ENCODE data around the gene TST.

The TST gene

DNA sequence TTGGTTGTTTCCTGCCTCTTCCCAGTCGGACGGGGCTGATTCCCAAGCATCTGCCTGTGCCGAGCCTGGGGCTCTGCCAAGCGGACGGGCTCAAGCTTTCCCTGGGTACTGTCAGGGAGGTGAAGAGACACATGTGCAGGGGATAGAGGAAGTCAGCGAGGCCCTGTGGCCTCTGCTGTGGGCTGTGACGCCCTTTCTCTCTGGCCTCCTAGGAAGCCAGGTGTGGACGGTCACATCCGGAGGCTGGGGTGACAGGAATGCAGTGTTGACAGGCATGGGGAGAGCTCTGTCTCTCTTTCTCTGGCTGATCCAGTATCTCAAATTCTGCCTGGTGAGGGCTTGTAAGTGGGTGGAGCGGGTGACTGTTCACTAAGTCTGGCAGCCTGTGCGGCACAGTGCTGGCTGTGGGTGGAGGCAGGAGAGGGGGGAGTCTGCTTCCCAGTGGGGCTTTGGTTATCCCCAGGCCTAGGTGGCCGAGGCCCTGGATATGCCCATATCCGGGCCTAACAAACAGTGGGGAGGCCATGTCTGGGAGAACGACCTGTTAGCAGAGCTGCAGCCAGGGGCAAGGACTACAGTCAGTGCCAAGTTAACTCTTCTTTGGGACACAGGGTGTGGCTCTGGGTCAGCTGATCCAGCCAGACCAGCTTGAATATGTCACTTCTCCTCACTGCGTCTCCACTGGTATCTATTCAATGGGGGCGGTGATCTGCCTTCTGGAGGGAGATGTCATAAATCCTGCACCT is 34.2 kb upstream of the TST start:
- DNase-seq (ENCODE audit: low spot score) = no peak

DNA sequence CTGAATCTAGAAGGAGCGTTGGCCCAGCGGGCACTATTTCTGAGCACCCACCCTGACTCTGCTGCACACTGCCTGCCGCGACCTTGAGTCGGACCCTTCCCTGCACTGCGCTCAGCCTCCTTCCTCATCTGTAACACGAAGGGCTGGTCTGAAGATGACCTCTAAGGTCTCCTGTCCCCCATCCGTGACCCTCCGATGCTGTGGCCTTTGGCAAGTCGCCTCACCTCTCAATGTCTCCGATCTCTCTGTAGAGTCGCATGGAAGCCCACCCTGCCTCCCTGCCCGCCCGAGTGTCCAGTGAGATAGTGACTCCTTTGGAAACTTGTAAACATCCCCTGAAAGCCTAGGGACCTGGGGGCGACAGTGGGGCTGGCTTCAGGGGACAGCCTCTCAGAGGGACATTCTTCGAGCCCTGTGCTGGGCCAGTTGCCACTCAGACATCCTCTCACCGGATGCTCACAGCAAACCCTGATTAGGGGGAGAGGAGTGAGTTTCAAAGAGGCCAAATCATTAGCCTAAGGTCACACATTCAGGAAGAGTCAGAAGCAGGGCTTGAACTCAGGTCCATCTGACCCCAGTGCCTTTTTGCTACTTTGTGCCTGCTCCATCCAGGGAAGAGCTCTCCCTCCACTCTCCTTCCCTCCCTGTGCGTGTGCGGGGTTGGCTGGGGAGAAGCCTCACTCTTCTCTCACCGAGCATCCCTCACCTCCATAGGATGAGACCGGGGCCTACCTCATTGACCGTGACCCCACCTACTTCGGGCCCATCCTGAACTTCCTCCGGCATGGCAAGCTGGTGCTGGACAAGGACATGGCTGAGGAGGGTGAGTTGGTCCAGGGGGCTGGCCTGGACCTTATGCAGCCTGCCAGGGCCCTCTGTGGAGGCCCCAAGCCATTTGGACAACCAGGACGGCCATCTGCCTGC is 33.4 kb upstream of the TST start:
- no peak for DNase-seq (ENCODE audit: low spot score)

DNA sequence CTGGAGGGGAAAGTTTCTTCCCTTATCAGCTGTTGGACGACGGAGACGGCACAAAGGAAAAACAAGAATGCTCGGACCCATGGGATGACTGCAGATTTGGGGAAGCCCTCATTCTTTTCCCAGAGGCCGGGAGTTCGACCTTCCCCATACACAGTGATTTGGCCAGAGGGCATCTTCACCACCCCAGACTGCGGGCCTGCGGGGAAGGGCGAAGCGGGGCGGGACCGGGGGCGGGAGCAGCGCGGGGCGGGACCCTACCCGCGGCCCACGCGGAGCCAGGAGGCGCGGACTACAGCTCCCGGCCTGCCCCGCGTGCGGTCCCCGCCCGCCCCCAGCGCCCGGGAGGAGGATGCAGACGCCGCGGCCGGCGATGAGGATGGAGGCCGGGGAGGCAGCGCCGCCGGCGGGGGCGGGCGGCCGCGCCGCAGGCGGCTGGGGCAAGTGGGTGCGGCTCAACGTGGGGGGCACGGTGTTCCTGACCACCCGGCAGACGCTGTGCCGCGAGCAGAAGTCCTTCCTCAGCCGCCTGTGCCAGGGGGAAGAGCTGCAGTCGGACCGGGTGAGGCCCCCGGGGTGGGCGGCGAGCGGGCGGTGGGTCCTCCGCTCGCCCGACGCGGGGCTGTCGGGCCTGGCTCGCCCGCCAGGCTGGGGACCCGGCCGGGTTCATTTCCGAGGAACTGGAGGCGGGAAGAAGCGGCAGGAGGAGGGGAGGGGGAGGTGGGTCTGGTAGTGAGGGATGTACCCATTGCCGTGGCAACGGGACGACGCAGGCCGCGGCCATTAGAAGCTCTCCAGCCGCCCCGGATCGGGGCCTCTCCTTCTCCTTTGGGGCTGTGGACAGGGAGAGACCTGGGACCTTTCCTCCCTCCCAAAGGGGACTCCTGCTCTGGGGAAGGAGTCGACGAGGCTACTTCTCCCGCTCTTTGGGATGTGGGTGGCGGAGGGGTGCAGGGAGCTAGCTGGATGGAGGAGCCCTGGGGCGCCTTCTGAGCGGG is 32.4 kb upstream of the TST start, which contains the start of gene KCTD17:
TSS of gene KCTD17 (plus strand) at position 352 of the 995 bp plus-strand sequence. CDS start at position 371, 19 bp downstream.
- DNase-seq (ENCODE audit: low spot score) = peak; percentile 46

DNA sequence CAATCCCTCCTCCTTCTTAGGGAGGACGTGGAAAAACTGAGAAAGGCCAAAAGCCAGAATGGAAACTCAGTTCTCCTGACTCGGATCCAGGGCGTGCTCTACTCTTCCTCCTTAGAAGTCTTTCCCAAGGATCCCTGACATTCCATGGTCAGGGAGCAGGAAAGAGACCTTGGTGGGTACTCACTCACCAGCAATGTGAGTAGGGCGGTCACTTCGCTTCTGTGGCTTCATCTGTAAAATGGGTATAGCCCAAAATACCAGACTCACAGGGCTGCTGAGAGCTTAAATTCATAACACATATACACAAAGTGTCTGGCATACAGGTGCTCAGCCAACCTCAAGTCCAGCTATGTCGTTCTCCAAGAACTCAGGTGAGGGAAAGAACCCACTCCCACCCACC is 31.7 kb upstream of the TST start:
- DNase-seq (ENCODE audit: low spot score) = no peak

DNA sequence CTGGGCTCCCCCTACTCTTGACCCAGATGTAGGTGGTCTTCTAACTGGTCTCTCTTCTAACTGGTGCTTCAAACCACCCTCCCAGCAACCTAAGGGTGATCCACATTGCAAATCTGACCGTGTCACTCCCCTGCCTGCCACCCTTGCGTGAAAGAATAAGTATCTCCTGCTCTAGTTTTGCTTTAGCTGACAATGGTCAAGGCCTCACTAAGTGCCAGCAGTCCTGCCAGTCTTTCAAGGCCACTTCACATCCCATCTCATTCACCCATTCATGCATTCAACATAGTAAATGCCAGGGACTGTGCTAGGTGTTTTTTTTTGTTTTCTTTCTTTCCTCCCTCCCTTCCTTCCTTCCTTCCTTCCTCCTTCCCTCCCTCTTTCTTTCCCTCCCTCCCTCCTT is 30.0 kb upstream of the TST start:
- no peak for DNase-seq (ENCODE audit: low spot score)

DNA sequence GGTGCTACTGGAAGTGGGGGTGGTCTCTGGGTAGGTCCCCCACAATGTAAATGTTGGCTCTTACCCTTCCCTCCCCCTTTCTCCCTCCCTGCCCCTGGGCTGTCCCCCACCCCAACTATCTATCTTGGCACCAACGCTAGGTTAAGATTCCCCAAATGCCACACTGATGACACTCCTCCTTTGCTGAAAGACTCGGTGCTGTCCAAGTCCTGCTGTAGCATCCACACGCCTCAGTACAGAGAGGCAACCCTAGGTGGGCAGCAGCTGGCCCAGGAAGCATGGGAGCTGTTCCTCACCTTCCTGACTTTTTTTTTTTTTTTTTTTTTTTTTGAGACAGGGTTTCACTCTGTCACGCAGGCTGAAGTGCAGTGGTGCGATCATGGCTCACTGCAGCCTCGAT is 28.9 kb upstream of the TST start:
- no peak for DNase-seq (ENCODE audit: low spot score)

DNA sequence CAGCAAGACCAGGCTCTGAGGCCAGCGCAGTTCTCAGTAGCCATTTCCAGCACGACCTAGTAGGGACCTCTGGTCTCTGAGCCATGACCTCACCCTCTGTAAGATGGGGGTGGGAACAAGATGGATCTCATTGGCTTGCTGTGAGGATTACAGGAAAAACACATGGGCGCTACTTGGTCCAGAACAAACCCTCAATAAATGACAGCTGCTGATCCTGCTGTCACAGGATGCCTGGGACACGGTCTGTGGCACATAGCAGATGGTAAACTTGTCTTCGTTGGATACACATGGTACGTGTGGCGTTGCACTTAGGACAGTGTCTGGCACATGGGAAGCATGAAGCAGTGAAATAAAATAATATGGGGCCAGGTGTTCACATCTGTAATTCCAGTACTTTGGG is 27.8 kb upstream of the TST start:
- no peak for DNase-seq (ENCODE audit: low spot score)

DNA sequence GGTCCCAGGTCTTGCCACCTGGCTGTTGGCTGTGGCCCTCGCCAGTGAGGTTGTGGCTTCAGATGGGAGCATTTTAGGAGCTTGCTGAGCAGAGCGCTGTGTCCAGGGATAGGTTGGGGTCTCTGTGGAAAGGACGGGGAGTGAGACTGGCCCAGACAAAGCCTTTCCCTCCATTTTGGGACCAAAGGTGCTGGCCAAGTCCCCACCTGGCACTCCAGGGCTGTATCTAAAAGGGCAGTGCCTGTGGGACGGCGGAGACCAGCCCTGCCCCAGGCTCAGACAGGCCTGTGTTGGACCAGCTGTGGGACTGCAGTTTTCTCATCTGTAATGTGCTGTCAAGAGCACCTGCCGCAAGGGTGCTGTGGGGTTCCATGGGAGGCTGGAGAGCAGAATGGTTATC is 27.3 kb upstream of the TST start:
- no peak for DNase-seq (ENCODE audit: low spot score)

DNA sequence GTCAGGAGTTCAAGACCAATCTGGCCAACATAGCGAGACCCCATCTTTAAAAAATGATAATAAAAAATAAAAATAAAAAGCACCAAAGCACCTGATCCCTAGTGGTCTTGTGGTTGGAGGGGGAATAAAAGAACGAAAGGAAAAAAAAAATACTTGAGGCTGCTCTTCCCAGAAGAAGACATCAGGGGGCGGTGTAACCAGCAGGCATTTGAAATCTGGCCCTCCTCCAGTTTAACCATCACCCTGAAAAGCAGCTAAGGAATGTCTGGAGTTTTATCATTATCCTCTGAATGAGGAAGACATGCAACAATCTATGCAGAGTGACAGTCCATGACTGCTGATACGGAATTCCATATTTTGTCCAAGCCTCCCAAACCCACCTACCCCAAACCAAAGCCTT is 26.7 kb upstream of the TST start:
- peak; percentile 31 for DNase-seq (ENCODE audit: low spot score)

DNA sequence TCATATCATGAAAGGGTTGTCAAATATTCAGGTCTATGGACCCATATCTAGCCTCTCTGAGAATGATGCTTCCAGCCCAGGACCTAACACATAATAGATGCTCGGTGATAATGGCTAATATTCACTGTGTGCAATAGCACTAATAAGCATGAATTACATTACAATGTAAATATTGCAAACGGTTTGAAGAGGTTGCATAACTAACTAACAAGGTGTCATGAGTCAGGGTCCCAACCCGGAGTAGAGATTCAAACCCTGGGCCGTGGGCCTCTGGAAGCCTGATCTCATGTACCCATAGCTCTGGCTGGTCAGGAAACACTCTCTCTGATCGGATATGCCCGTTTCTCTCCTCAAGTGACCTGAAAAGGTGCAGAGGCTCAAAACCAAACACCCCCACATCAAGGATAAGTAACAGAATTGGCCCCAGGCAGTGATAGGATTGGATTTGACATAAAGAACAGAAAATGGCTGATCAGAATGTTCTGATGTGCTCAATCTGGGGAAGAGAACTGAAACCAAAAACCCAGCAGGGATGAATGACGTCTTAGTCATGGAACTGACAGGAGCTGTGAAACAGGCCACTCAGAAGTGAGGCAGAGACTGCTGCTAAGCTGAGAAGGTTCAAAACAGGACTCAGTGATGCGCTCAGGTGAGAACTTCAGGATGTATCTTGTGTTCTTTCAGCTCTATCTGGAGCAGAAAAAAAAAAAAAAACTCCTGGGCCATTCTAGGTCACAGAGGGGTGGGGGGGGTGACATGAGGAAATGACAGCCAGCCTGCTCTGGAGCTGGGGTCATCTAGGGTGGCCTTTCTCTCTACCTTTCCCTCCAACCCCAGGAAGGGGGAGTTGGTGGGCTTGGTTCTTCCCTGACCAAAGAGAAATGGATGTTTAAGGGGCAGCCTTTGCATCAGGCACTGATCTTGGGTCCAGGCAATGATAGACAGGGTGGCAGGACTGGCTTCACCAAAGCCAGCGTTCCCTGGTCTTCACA is 25.7 kb upstream of the TST start:
- no peak for DNase-seq (ENCODE audit: low spot score)

DNA sequence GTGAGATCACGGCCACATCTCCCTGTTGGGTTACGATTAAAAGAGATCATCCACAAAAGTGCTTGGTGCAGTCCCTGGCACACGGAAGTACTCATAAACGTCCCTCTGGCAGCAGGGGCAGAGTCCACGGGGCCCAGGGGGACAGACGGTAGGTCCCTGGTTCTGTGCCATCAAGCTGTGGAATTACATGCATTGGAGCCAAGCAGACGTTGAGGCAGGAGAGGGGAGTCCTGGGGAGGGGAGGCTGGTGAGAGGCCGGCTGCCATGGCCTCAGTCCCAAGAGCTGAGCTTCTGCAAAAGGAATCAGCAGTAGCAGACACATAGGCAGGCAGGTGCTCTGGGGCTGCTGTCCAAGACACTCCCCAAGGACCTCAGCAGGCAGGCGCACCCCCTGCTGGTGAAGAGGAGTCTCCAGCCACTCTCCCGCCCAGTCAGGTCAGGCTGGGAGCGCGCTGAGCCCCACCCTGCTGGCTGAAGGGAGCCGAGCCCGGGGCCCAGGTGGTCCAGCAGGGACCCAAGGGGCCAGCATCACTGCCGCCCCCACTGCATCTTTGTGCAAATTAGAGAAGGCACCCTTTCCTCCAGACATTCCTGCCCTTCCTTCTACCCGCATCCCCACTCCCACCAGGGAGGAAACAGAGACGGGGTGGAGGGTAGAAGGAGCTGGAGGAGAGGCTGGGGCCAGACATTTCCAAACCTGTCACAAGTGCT is 24.7 kb upstream of the TST start:
- DNase-seq (ENCODE audit: low spot score) = peak; percentile 29

DNA sequence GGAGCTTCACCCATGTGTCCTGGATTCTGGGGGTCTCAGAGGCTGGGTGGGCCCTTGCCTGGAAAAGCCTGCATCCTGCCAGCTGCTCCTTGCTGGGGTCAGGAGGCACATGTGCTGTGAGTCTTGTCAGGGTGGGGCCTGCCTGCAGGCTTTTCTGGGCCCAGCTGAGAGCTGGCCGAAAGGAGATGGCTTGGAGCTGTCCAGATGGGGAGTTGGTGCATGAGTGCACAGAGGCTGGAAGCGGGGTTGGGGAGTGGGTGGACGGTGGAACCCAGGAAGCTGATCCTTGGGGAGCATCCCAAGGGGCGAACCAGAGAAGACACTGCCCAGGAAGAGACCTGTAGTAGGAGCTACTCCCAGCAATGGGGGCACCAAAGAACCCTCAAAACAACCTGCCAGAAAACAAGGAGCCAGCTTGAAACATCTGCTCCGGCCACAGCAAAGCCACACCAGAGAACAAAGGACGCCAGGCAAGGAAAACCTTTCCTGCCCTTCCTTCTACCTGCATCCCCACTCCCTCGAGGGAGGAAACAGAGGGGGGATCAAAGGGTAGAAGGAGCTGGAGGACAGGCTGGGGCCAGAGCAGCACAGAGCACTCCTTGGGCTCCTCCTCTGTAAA is 24.1 kb upstream of the TST start:
- DNase-seq (ENCODE audit: low spot score) = no peak

DNA sequence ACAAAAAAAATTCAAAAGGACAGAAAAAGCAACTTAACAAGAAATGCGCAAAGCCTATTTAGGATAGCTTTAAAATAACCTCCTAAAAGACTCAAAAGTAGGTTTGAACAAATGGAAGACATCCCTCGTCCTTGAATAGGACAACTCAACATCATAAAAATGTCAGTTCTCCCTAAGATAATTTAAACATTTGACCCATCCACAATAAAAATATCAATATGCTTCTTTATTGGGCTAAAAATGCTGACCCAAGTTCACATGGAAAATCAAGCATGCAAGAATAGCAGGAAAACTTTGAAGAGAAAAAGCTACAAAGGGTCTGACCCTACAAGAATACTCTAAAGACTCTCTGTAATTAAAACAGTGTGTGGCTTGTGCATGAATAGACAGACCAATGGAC is 20.2 kb upstream of the TST start:
- no peak for DNase-seq (ENCODE audit: low spot score)

DNA sequence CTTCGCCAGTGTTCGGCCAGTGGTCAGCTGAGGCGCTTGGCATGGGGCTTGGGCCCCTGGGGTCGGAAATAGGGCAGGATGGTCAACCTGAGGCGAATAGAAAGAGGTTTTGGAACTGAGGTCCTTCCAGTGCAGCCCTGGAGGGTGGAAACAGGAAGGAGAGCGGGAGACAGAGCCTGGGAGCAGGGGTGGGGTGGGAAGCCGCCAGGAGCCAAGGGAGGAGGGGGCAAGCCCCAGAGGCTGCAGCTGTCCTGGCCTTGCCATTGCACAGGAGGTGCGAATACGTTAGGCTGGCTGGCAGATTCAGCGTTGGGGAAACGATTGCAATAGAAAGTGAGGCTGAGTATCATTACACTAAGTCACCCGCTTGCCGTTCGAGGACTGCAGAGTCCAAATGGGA is 18.4 kb upstream of the TST start:
- no peak for DNase-seq (ENCODE audit: low spot score)

DNA sequence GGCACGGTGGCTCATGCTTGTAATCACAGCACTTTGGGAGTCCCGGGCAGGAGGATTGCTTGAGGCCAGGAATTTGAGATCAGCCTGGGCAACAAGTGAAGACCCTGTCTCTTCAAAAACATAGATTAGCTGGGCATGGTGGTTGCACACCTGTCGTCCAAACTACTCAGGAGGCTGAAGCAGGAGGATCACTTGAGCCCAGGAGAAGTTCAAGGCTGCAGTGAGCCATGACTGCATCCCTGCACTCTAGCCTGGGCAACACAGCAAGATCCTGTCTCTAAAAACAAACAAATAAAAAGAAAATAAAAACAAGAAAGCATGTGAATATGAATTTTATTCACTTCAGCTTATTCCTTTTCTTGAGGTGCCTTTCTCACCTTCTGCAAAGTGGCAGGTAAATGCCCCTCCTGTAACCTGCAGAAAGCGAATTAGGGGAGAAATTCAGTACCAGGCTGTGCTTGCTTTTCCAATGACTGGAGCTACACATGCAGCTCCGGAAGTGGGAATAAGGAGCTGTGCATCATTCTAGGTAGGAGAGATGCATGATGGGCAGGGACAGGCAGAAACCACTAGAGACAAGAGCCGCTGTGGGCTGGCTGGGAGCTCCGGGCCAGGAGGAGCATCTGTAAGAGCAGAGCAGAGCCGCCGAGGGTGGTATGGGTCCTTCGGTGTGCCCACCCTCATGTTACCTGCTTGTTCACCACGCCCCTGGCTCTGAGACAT is 17.6 kb upstream of the TST start:
- no peak for DNase-seq (ENCODE audit: low spot score)

DNA sequence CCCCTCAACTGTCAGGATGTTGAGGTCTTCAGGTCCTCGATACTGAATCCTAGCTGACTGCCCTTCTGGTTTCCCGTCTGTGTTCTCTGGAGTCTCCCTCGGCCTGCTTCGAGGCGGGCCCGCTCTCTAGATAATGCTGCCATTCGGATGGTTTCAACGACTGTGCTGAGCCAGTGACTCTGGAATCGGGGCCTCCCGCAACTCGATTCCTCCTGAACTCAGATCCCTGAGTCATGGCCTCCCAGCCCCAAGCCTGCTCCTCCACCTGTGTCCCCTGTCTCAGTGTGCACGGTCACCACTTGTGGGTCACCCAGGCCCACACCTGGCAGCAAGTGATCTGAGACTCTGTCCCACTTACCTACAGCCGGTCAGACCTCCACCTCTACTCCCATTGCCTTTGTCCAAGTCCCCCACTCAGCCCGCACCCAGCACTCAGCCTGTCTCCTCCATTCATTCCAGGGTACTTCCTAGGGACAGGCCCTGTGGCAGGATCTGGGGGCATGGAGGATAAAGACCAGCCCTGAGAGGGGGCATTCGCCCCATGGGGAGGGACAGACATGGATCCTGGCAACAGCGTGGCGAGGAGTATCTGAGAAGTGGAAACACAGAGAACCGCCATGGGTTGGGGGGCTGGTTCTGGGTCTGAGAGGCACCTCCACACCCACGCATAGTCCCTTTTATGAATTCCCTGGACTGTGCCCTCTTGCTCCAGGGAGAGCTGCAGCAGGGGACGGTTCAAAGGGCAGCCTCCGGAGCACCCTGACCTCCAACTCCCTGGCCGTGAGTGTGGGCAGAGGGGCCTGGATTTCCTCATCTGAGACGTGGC is 14.6 kb upstream of the TST start:
- DNase-seq (ENCODE audit: low spot score) = no peak

DNA sequence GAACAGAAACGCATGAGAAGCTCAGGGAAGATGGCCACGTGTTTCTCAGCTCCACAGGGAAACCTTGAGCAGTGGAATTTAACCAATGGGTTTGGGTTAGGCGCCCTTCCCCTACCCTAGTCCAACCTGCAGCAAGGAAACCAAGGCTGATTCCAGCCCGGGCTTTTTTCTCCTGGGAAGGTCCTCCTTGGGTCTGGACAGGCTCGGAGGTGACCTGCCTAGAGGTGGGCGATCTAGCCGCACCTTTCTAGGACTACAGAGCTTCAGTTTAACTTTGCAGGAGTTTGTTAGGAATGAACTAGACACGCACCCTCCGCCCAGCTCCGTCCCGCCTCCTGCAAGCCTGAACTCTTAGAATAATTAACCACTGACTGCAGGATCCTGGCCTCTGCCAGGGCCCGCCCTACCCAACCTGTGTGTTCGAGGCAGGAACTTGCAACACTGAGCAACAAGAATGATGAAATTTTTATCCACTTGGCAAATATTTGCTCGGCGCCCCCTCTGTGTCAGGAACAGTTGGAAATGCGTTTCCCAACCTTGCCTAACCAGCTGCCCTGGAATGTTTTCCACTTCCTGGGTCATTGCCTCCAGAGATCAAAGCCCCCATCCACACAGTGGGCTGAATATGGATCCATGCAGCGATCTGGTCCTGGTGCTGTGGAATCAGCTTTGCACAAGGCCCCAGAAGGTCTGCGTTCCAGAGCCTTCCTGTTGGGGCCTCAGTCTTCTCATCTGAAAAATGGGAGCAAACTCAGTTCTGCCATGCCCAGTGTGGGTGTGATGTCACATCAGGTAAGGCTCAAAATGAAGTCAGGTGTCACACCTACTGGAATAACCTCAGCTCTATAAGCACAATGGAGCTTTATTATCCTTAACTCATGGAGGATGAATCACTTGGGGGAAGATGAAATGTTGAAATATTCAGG is 13.6 kb upstream of the TST start:
- no peak for DNase-seq (ENCODE audit: low spot score)

Measured in kidney capillary endothelial cell (primary cell).